ENCODE results near the gene PPP3R2. TPM values are rescaled to one million over a fixed set of nuclear protein-coding genes. Genes with fewer than 3 reads are reported as not detected.

The PPP3R2 gene
- not detected in 2 replicates for total RNA-seq

GRCh38 chr9:101594796-101595195, at the start of gene PPP3R2:
Gene PPP3R2, minus strand, starts transcription at chr9:101594969. Its CDS starts 48 bp downstream, at chr9:101594921.

Other genes starting within 250 kb of the PPP3R2 start
- gene BAAT, start 210.0 kb downstream of the PPP3R2 start, total RNA-seq: not detected in 2 replicates
- gene MRPL50, start 196.4 kb downstream of the PPP3R2 start, total RNA-seq: 9.5 TPM in 2 replicates
- gene ZNF189, start 196.1 kb downstream of the PPP3R2 start, total RNA-seq: 16.2 and 19.0 TPM in 2 replicates
- 0.09 TPM in 1 of 2 replicates, not detected in the other for gene ALDOB, start 159.2 kb downstream of the PPP3R2 start, total RNA-seq
- gene RNF20, start 61.1 kb downstream of the PPP3R2 start, total RNA-seq: 28.0 and 35.5 TPM in 2 replicates
- not detected in 2 replicates for gene GRIN3A, start 143.7 kb upstream of the PPP3R2 start, total RNA-seq

Measured in smooth muscle cell of bladder (primary cell).